Inferior parietal cortex (tissue), 1 donor: Measurements from ENCODE around the gene PBX4.

Source experiments
- DNase-seq: peaks from one replicate; pipeline ENCODE4 v3.0.0-alpha.2; 2016; ENCODE audit errors: extremely low spot score

The PBX4 gene

GRCh38 chr19:19591133-19591825, 27.2 kb downstream of the PBX4 start:
- DNase-seq = no peak

- DNase-seq = no peak
Observed at GRCh38 chr19:19588546-19588945, 29.9 kb downstream of the PBX4 start.

DNA sequence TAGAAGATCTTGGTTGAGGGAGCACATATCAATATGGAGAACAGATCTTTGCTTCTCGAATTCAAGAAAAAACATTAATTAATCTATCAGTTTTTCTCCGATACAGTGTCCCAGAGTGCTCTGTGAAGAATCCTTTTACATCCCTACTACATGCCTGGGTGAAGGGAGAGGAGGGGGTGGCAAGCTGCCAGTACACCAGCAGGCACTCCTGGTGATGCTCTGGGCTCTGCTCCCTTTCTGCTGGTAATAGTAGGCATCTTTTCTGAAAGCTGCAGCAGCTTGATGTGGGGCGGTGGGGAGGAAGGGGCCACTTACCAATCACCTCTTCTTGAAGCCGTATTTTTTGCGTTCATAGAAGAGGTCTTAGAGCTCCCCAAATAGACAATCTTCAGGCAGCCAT, 30.7 kb downstream of the PBX4 start:
- no peak for DNase-seq

DNA sequence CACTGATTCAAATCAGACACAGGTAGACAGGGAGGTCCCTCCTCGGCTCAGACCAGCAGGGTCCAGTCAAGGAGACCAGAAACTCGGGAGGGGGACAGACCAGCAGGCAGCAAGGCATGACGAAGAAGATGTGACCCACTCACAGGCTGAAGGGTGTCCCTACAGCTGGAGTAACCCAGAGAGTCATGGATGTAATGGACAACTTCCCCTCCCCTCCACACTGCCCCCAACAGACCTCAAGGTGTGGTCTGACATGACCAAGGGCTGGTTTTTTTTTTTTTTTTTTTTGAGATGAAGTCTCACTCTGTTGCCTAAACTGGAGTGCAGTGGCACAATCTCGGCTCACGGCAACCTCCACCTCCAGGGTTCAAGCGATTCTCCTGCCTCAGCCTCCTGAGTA, 34.1 kb downstream of the PBX4 start:
- no peak for DNase-seq

DNA sequence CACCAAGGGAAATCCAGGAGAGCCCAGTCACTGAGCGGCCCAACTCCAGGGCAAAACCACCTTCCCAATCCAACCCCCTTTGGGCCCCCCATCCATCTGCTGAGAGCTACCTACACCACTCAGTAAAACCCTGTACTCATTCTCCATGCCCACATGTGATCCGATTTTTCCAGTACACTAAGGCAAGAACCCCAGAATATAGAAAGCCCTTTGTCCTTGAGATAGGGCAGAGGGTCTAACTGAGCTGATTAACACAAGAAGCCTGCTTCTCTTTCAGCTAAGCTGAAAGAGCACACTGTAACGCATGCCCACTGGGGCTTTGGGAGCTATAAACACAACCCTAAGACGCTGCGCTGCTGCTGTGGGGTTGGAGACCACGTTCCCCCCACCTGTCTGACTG, 36.0 kb downstream of the PBX4 start:
- no peak for DNase-seq

- DNase-seq = no peak
Observed at GRCh38 chr19:19581391-19581790, 37.1 kb downstream of the PBX4 start.

DNA sequence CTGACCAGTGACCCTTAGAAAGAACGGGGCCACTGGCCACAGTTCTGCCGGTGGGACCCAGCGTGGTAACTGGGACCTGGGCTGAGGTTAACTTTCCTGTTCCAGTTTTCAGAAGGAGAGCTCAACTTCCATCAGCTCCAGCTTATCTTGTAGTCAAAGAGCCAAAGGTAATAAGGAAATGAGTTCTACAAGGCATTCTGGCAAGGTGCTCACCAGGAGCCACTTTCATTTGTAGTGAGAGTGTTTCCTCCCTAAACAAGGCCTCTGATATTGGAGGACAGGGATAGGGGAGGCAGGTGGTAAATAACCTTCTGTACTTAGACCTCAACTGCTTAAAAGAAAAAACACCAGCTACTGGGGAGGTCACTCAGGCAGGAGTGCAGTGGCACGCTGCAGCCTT, 38.1 kb downstream of the PBX4 start:
- no peak for DNase-seq

DNA sequence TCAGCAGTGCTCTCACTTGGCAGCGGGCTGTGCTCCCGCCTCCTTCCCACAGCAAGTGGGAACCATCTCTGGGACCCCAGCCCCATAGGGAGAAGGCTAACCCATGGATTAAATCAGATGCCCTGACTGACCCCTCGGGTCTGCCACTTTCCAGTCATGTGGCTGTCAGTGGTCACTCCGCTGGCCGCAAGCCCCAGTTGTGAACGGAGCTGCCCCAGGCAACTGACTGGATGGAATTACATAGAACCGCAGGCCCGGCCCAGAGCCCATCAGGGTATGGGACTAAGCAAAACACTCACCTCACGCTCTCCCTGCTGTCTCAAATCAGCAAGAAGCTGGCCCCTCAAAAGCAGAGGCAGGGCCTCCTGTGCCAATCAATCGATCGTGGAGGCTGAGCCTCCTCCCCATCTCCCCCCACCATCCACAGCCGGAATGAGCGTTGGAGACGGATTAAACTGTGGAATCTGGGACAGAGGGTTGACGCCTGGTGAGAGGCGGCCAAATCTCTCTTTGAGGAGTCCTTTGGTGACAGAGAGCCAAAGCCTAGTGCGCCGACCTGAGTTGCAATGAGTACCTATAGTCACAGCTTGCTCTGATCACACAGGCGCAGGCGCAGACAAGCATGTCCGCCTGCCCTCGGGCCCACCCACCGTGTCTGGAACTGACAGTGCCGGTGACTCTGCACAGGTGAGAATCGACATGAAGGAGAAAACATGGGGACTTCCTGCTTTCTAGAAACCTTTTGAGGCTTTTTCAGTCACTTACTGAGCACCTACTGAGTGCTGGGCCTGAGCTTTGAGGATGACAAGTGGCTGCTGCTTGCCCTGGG, 38.7 kb downstream of the PBX4 start:
- DNase-seq = no peak

GRCh38 chr19:19578252-19578651, 40.2 kb downstream of the PBX4 start:
- DNase-seq = no peak

DNA sequence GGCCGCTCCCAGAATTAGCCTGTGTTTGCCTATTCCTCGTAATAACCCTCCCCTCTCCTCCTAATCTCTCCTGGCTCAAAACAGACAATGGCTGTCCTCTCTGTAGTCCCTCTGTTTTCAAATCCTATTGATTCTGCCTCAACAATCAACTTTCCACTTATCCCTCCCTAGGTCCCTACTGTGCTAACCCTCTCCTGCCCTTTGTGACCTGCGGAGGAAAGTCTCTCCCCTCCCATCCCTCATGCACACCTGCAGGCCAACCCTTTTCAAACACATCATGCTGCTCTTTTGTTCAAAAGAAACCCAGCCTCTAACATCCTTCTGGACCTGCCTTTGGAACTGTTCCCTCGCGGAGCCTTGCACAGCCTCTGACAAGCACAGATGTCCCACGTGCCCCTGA, 43.1 kb downstream of the PBX4 start:
- DNase-seq = no peak

DNA sequence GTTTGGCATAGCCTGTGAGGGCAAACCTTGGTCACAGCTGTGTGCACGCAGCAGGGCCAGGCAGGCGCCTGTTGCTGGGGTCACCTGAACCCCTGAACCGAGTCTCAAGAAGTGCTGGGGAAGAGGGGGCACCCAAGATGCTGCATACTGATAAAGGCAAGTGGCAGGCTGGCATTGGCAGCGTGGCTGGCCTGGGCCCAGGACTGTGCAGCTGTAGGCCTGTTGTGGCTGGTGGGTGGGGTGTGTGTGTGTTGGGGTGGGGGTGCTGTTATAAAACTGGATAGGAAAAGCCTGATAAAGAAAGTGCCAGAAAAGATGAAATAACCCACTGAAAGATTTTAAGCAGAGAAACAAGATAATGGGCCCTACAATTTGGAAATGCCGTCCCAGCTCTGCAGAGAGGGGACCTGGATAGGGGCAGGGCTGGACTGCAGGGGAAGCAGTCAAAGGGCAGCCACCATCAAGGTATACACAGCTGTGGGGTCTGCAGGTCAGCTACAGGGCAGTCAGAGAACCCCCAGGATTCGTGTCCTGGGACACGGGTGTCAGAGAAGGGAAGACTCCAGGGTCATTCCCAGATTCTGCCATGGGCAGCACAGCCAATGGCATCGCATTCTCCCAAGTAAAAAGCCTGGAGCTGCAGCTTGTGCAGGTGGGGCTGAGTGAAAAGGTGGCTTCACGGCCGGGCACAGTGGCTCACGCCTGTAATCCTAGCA, 47.3 kb downstream of the PBX4 start:
- DNase-seq = no peak

GRCh38 chr19:19570571-19570970, 47.9 kb downstream of the PBX4 start:
- DNase-seq = no peak

- DNase-seq = no peak
Observed at GRCh38 chr19:19568802-19569756, 49.4 kb downstream of the PBX4 start.

DNA sequence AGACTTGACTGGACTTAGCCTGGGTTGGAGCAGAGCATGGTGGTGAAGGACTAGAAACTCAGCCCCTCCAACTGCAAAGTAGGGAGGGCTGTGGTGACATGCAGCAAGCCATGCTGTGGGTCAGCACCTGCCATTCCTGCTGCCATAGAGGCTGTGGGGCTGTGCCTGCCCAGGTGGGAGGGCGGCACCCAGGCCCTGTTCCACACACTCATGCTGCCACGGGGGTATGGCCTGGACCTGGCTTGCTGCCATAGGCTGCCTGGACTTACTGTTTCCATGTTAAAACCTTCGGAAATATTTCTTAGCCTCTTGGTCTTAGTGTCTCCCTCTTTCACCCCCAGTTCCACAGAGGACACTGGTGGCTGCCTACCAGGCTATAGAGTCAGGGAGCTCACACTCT, 51.1 kb downstream of the PBX4 start:
- no peak for DNase-seq

GRCh38 chr19:19566306-19566705, 52.2 kb downstream of the PBX4 start:
- no peak for DNase-seq

- no peak for DNase-seq
Observed at GRCh38 chr19:19563348-19563848, 55.1 kb downstream of the PBX4 start.

DNA sequence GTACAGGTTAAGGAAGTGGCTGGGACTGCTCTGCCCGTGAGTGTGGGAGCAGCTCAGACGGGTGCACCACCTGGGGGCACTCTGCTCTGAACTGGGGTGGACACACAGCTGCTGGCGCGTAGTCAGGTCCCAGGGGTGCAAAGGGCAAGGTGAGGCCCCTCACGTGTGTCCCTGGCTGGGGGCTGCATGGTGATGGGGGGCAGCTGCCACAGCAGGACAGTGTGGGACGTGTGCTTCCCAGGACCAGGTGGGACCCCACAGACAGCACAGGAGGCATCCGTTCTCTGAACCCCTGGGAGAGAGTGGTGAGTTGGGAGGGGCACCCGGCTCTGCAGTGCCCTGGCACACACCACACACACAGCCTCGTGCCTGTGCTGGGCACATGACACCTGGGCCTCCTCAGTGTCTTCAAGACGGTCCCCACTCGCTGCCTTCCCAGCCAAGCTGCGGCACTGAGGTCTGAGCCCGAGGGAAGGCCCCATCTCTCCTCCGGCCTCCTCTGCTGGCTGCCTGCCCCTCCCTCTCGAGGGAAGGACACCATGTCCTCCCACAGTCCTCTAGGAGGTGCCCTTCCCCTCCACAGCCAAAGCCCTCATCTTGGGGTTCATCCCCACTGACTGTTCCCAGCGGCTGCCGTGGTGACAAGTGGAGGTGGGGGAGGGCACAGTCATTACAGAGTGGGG, 55.7 kb downstream of the PBX4 start:
- DNase-seq = no peak

- no peak for DNase-seq
Observed at GRCh38 chr19:19561946-19562664, 56.4 kb downstream of the PBX4 start.

- DNase-seq = no peak
Observed at GRCh38 chr19:19559931-19560330, 58.6 kb downstream of the PBX4 start.

DNA sequence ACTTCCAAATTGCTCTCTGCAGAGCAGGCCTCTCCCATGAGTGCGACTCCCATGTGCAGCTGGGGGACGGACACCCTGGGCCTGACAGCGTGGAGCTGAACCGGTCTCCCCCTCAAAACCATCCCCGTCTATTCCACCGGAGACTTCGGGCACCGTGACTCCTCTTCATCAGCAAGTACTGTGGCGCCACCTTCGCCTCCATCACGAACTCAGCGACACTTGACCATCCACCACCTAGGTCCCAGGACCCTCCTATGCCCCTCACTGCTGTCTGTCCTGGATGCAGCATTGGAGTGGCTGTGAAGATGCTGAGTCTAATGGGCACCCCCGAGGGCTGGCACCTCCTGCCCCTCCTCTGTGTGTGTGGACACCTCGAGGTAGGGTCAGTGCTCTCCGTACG, 59.9 kb downstream of the PBX4 start:
- no peak for DNase-seq
